ENCODE data around the gene GNRH2. TPM values are rescaled to one million over a fixed set of nuclear protein-coding genes. Genes with fewer than 3 reads are reported as not detected.

Gene GNRH2, protein sequence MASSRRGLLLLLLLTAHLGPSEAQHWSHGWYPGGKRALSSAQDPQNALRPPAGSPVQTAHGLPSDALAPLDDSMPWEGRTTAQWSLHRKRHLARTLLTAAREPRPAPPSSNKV
- 0.25 TPM in 1 of 2 replicates, not detected in the other for total RNA-seq

GRCh38 chr20:3043322-3043721 lies at the start of gene GNRH2:
Gene GNRH2 (plus strand): TSS chr20:3043622. CDS start chr20:3044415, 793 bp downstream.

GRCh38 chr20:3045816-3046676 lies 2.6 kb downstream of the GNRH2 start, which contains the start of gene MRPS26:
Gene MRPS26 (plus strand): TSS chr20:3046052. CDS start chr20:3046069, 17 bp downstream.

GRCh38 chr20:3071610-3072529 lies 28.4 kb downstream of the GNRH2 start, which contains the start of gene OXT:
Gene OXT (plus strand): TSS chr20:3071620. CDS start chr20:3071656, 36 bp downstream.

GRCh38 chr20:3084283-3084985 lies 41.0 kb downstream of the GNRH2 start, which contains the start of gene AVP:
Gene AVP (minus strand): TSS chr20:3084724. CDS start chr20:3084674, 50 bp downstream.

Other genes starting within 250 kb of the GNRH2 start
- gene CPXM1, start 243.0 kb upstream of the GNRH2 start, total RNA-seq: under 0.01 and 0.38 TPM in 2 replicates
- gene C20orf141, start 228.6 kb upstream of the GNRH2 start, total RNA-seq: not detected in 2 replicates
- not detected in 2 replicates for gene TMEM239, start 227.3 kb upstream of the GNRH2 start, total RNA-seq
- 11.5 and 22.4 TPM in 2 replicates for gene PCED1A, start 203.0 kb upstream of the GNRH2 start, total RNA-seq
- 42.3 and 52.3 TPM in 2 replicates for gene VPS16, start 202.9 kb upstream of the GNRH2 start, total RNA-seq
- gene PTPRA, start 170.1 kb upstream of the GNRH2 start, total RNA-seq: 19.8 and 29.6 TPM in 2 replicates
- 36.4 and 36.6 TPM in 2 replicates for gene MRPS26, start 2.4 kb downstream of the GNRH2 start, total RNA-seq
- gene OXT, start 28.0 kb downstream of the GNRH2 start, total RNA-seq: not detected in 2 replicates
- gene AVP, start 41.1 kb downstream of the GNRH2 start, total RNA-seq: not detected in 2 replicates
- gene FASTKD5, start 116.2 kb downstream of the GNRH2 start, total RNA-seq: 10.7 and 22.8 TPM in 2 replicates
- 1.6 and 2.5 TPM in 2 replicates for gene UBOX5, start 116.2 kb downstream of the GNRH2 start, total RNA-seq
- gene LZTS3, start 129.9 kb downstream of the GNRH2 start, total RNA-seq: 3.4 and 13.7 TPM in 2 replicates
- 25.9 and 45.1 TPM in 2 replicates for gene DDRGK1, start 161.1 kb downstream of the GNRH2 start, total RNA-seq
- gene ITPA, start 165.9 kb downstream of the GNRH2 start, total RNA-seq: 27.1 and 34.5 TPM in 2 replicates
- gene SLC4A11, start 195.6 kb downstream of the GNRH2 start, total RNA-seq: 1.3 and 28.9 TPM in 2 replicates

Data from bladder microvascular endothelial cell (primary cell).